ENCODE data around the gene CACNA1C. TPM values are rescaled to one million over a fixed set of nuclear protein-coding genes. Genes with fewer than 3 reads are reported as not detected.

CACNA1C gene
- total RNA-seq, 4 donors from 2014 or later: 2.9 to 5.3 (median 4.3) TPM

- no peak for TF ChIP-seq CTCF (IDR thresholded peaks at IDR 0.05; ENCODE audit: low read depth)
Measured at GRCh38 chr12:2490831-2491230, 438.0 kb downstream of the CACNA1C start.

GRCh38 chr12:2492236-2492635 is 439.4 kb downstream of the CACNA1C start:
- TF ChIP-seq CTCF (IDR thresholded peaks at IDR 0.05; ENCODE audit: low read depth): no peak

- no peak for TF ChIP-seq CTCF (IDR thresholded peaks at IDR 0.05; ENCODE audit: low read depth)
Measured at GRCh38 chr12:2493086-2493485, 440.3 kb downstream of the CACNA1C start.

- TF ChIP-seq CTCF (IDR thresholded peaks at IDR 0.05; ENCODE audit: low read depth): no peak
Measured at GRCh38 chr12:2494486-2495192, 441.9 kb downstream of the CACNA1C start.

- TF ChIP-seq CTCF (IDR thresholded peaks at IDR 0.05; ENCODE audit: low read depth): no peak
Measured at GRCh38 chr12:2495417-2496112, 442.8 kb downstream of the CACNA1C start.

- TF ChIP-seq CTCF (IDR thresholded peaks at IDR 0.05; ENCODE audit: low read depth): no peak
Measured at GRCh38 chr12:2498964-2499500, 446.2 kb downstream of the CACNA1C start.

- TF ChIP-seq CTCF (IDR thresholded peaks at IDR 0.05; ENCODE audit: low read depth): no peak
Measured at GRCh38 chr12:2501464-2502191, 448.8 kb downstream of the CACNA1C start.
